K562 (cell line): ENCODE data around the gene RYK. TPM values are rescaled to one million over a fixed set of nuclear protein-coding genes. Genes with fewer than 3 reads are reported as not detected.

Experiments
- COPS2 ChIP-seq: fragments of 450-650 bp; conservative IDR thresholded peaks from 2 replicates; pipeline ENCODE4 v1.6.1; 2016; ENCODE audit warnings: mild to moderate bottlenecking, moderate library complexity
- CTBP1 ChIP-seq: fragments of 450-650 bp; IDR thresholded peaks from 2 replicates; pipeline ENCODE4 v1.6.1; 2016; ENCODE audit warnings: borderline replicate concordance
- DIDO1 ChIP-seq: fragments of 450-650 bp; IDR thresholded peaks from 2 replicates; pipeline ENCODE4 v1.6.1; 2016; ENCODE audit warnings: low read depth, missing biosample characterization, missing genetic modification characterization
- DNMT1 ChIP-seq: fragments of 450-650 bp; IDR thresholded peaks from 2 replicates; pipeline ENCODE4 v1.6.1; 2016; ENCODE audit warnings: antibody characterized with exemption, mild to moderate bottlenecking
- ETV1 ChIP-seq: fragments of 450-650 bp; conservative IDR thresholded peaks from 2 replicates; pipeline ENCODE4 v1.6.1; 2016; ENCODE audit warnings: missing genetic modification characterization, control low read depth, low read depth, missing compliant biosample characterization
- FOXP1 ChIP-seq: sonication (generic); formaldehyde crosslinking; IDR thresholded peaks from 2 replicates; pipeline ENCODE4 v1.8.0; 2022; ENCODE audit warnings: mild to moderate bottlenecking, missing genetic modification reagents
- NKRF ChIP-seq: fragments of 450-650 bp; IDR thresholded peaks from 2 replicates; pipeline ENCODE4 v1.6.1; 2016; ENCODE audit warnings: borderline replicate concordance
- SLC30A9 ChIP-seq: fragments of 250-450 bp; sonication (Bioruptor Pico); IDR thresholded peaks from 2 replicates; pipeline ENCODE4 v1.8.0; 2022; ENCODE audit warnings: mild to moderate bottlenecking, moderate library complexity
- SMARCC2 ChIP-seq: fragments of 450-650 bp; IDR thresholded peaks from 2 replicates; pipeline ENCODE4 v1.6.1; 2017; ENCODE audit warnings: antibody characterized with exemption, moderate library complexity, mild to moderate bottlenecking, low read depth
- SNAPC5 ChIP-seq: fragments of 250-450 bp; sonication (Bioruptor Pico); IDR thresholded peaks from 2 replicates; pipeline ENCODE4 v1.8.0; 2021; ENCODE audit warnings: moderate library complexity, mild to moderate bottlenecking, inconsistent platforms
- TEAD1 ChIP-seq, 2 experiments: fragments of 450-650 bp in 1 of 2; sonication (generic) in 1 of 2; formaldehyde crosslinking; IDR thresholded peaks; 2 replicates each; pipeline versions ENCODE4 v1.4.0 to v1.8.0; 2020 to 2022; ENCODE audit warnings: mild to moderate bottlenecking in 2 of 2, missing genetic modification reagents in 1 of 2
- THRB ChIP-seq: fragments of 450-650 bp; formaldehyde crosslinking; conservative IDR thresholded peaks from 2 replicates; pipeline ENCODE4 v1.4.0; 2022; ENCODE audit warnings: mild to moderate bottlenecking, missing genetic modification characterization
- ZEB2 ChIP-seq: fragments of 450-650 bp; IDR thresholded peaks from 2 replicates; pipeline ENCODE4 v1.6.1; 2016
- ZNF274 ChIP-seq: IDR thresholded peaks from 2 replicates; pipeline ENCODE4 v1.6.1; 2011; ENCODE audit warnings: low read depth, mild to moderate bottlenecking, low read length, moderate library complexity, borderline replicate concordance
- ZNF609 ChIP-seq: sonication (generic); formaldehyde crosslinking; IDR thresholded peaks from 2 replicates; pipeline ENCODE4 v1.8.1; 2023; ENCODE audit warnings: missing genetic modification reagents, mild to moderate bottlenecking, borderline replicate concordance
- polyA plus RNA-seq, 8 experiments: library from polyadenylated mRNA; depleted of rRNA in 4 of 8; stranded (reverse) in 5 of 8; unstranded in 3 of 8; fragments of >200 nt; fragmentation: Nextera tagmentation in 2 of 8; fragmentation: Illumina TruSeq in 1 of 8; extraction: Ambion mirVana in 2 of 8; extraction: Trizol in 1 of 8; gene quantifications; 2 replicates each; pipeline versions ENCODE4 v1.2.1 to v1.2.3, GENCODE V29; 2011 to 2014; ENCODE audit warnings: inconsistent platforms in 1 of 8, missing spikeins in 1 of 8
- total RNA-seq, 7 experiments: library from RNA; depleted of rRNA in 6 of 7; stranded (reverse); fragments of >200 nt in 6 of 7; fragmentation: Illumina TruSeq in 2 of 7; extraction: Trizol in 2 of 7; gene quantifications; 2 replicates each; pipeline versions ENCODE4 v1.2.1 to v1.2.3, GENCODE V29; 2011 to 2021; ENCODE audit warnings: low replicate concordance in 1 of 7
- TF ChIP-seq, protein P1 (sequence below): IDR thresholded peaks from 2 replicates; pipeline ENCODE4 v1.6.1; 2011; ENCODE audit warnings: borderline replicate concordance, low read depth, mild to moderate bottlenecking, moderate library complexity, low read length; ENCODE audit not compliant: insufficient read depth, poor library complexity, severe bottlenecking

Gene RYK
- total and polyA plus RNA-seq, 9 of the 15 experiments (the other 6 are each of a cell fraction or from before 2014, with no cell fraction given) = 4.2 to 29.5 (median 16.6) TPM

DNA sequence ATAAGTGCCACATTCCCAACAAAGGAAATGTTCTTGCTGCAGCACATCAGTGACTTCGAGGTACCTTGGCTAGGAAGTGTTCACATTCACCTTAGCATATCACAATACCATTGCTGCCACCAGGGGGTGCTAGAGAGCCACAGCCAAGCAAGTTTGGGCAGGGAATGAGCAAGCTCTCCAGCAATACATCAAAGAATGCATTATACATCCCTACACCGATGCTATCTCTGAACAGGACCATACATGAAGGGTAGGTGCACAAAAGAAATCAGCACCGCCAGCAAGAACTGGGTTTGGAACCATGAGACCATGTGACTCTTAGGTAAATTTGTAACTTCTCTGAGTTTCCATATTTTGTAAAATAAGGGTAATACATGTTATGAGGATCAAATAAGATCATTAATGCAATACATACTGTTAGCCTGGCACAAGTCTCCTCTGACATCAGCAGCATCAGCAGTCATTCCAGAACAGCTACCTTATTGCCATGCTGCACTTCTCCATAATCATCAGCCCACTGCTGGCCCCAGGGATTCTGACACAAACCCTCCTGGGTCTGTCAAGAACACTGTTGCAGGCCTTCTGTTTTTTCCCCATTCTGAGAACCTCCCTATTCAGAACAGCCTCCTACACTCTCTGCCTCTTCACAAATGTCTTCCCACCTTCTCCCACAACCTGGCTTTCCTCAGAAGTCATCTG, 37.5 kb downstream of the RYK start (continued):
- TF ChIP-seq SMARCC2 = no peak
- TF ChIP-seq CTBP1 = peak; percentile 51; the same call in 1 of the 2 replicates
- no peak for TF ChIP-seq ZNF274
- no peak for TF ChIP-seq THRB (CRISPR knock-in tag)
- TF ChIP-seq TEAD1 (CRISPR knock-in tag; IDR thresholded peaks at IDR 0.05) = peak in 1 of 2 experiments; percentile 80; a peak in 1 of 4 replicates
- TF ChIP-seq SLC30A9 = no peak
- TF ChIP-seq, protein P1, sequence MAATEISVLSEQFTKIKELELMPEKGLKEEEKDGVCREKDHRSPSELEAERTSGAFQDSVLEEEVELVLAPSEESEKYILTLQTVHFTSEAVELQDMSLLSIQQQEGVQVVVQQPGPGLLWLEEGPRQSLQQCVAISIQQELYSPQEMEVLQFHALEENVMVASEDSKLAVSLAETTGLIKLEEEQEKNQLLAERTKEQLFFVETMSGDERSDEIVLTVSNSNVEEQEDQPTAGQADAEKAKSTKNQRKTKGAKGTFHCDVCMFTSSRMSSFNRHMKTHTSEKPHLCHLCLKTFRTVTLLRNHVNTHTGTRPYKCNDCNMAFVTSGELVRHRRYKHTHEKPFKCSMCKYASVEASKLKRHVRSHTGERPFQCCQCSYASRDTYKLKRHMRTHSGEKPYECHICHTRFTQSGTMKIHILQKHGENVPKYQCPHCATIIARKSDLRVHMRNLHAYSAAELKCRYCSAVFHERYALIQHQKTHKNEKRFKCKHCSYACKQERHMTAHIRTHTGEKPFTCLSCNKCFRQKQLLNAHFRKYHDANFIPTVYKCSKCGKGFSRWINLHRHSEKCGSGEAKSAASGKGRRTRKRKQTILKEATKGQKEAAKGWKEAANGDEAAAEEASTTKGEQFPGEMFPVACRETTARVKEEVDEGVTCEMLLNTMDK = peak; percentile 17
- no peak for TF ChIP-seq DNMT1
- TF ChIP-seq ZNF609 (CRISPR knock-in tag) = no peak
- TF ChIP-seq FOXP1 (CRISPR knock-in tag) = no peak
- no peak for TF ChIP-seq NKRF
- TF ChIP-seq ZEB2 = no peak
- no peak for TF ChIP-seq DIDO1 (tag)
- TF ChIP-seq ETV1 (tag) = no peak
- TF ChIP-seq SNAPC5 (CRISPR knock-in tag) = no peak
- TF ChIP-seq COPS2 = no peak
